ENCODE results near the gene TEFM.

DNA sequence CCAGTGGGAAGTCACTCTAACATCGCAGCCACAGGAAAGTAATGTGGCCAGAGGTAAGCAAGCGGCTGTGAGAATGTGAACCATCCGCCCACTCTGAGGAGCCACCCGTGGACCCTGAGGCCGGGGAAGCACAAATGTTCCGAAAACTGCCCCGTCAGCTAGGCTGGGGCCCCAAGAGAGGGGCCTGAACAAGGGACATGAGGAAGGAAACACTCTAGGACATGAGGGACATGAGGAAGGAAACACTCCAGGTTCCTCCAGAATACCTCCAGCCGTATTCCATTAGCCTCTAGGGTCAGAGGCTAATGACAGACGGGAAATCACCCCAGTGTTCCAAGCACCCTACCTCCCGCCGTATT lies 317 bp downstream of the TEFM start:
- TF ChIP-seq, protein P1, sequence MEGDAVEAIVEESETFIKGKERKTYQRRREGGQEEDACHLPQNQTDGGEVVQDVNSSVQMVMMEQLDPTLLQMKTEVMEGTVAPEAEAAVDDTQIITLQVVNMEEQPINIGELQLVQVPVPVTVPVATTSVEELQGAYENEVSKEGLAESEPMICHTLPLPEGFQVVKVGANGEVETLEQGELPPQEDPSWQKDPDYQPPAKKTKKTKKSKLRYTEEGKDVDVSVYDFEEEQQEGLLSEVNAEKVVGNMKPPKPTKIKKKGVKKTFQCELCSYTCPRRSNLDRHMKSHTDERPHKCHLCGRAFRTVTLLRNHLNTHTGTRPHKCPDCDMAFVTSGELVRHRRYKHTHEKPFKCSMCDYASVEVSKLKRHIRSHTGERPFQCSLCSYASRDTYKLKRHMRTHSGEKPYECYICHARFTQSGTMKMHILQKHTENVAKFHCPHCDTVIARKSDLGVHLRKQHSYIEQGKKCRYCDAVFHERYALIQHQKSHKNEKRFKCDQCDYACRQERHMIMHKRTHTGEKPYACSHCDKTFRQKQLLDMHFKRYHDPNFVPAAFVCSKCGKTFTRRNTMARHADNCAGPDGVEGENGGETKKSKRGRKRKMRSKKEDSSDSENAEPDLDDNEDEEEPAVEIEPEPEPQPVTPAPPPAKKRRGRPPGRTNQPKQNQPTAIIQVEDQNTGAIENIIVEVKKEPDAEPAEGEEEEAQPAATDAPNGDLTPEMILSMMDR (IDR thresholded peaks at IDR 0.05) = peak in 1 of 6 experiments; percentile 4
- TF ChIP-seq POLR2A (IDR thresholded peaks at IDR 0.05) = no peak
